Skeletal muscle satellite cell (primary cell): ENCODE data around the gene SH3BGR.

Experiments used
- H3K27me3 ChIP-seq: 2 replicates; pipeline ENCODE4 v1.7.0; 2013; ENCODE audit warnings: low read length; ENCODE audit not compliant: control insufficient read depth, insufficient read depth
- H3K36me3 ChIP-seq: 2 replicates; pipeline ENCODE4 v1.7.0; 2013; ENCODE audit warnings: mild to moderate bottlenecking, control low read depth, low read length; ENCODE audit not compliant: insufficient read depth
- H3K4me1 ChIP-seq: 2 replicates; pipeline ENCODE4 v1.7.0; 2013; ENCODE audit warnings: low read length; ENCODE audit not compliant: control insufficient read depth, insufficient read depth
- H3K4me2 ChIP-seq: 2 replicates; pipeline ENCODE4 v1.7.0; 2013; ENCODE audit warnings: mild to moderate bottlenecking, low read length
- H3K4me3 ChIP-seq: 2 replicates; pipeline ENCODE4 v1.7.0; 2013; ENCODE audit warnings: low read length
- H3K9ac ChIP-seq: 2 replicates; pipeline ENCODE4 v1.7.0; 2013; ENCODE audit warnings: mild to moderate bottlenecking, low read depth, low read length, moderate library complexity
- H3K9me3 ChIP-seq: replicated peaks from 2 replicates; pipeline ENCODE4 v1.7.0; 2013; ENCODE audit warnings: mild to moderate bottlenecking, control low read depth, low read length

Gene SH3BGR

DNA sequence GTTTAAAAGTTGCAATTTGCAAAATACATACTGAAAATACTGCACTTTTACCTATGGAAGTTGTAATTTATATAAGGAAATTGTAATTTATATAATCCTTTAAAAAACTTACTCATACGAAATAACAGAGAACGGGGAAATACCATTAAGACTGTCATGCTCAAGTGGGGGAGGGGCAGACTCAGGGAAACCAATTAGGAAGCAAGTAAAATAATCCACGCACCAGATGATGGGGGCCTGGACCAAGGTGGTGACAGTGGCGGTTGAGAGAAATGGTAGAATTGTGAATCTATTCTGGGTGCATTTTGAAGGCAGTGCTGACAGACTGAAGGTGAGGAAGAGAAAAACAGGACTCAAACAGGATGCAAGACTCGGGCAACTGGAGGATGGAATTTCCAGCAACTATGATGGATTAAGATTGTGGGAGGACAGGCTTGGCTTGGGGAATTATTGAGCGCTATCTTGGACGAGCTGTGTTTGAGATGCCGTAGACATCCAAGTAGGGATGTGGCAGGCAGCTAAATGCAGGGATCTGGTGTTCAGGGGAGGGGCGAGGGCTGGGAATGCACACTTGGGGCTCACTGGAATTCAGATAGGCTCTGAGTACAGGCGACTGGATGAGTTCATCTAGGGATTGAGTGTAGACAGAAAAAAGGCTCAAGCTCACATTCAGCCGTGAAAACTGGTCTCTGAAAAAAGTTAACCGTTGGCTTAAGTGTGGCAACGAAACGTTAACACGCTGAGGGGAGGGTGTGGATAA, 7.2 kb upstream of the SH3BGR start:
- Histone ChIP-seq H3K9me3 (no peaks in the 10 kb centered on the region), H3K4me2 (peak overlapping the region; percentile 96), H3K9ac (peak overlapping the region; percentile 91), H3K36me3 (no peaks in the 10 kb centered on the region), H3K4me3 (peak overlapping the region; percentile 95), H3K27me3 (no peaks in the 10 kb centered on the region), H3K4me1 (peaks cover 23% of the 10 kb centered on the region)

GRCh38 chr21:39445321-39446269, 6.2 kb upstream of the SH3BGR start, which contains the start of gene LCA5L:
Gene LCA5L, minus strand, starts transcription at chr21:39445778. Its CDS starts 17,285 bp downstream, at chr21:39428493.
- Histone ChIP-seq H3K4me1 (peaks cover 23% of the 10 kb centered on the region), H3K4me3 (peak within 1 kb of the TSS; percentile 95), H3K4me2 (peak within 1 kb of the TSS; percentile 96), H3K9ac (peak within 1 kb of the TSS; percentile 91), H3K9me3 (no peaks in the 10 kb centered on the region), H3K27me3 (no peaks in the 10 kb centered on the region), H3K36me3 (no peaks in the 10 kb centered on the region)

DNA sequence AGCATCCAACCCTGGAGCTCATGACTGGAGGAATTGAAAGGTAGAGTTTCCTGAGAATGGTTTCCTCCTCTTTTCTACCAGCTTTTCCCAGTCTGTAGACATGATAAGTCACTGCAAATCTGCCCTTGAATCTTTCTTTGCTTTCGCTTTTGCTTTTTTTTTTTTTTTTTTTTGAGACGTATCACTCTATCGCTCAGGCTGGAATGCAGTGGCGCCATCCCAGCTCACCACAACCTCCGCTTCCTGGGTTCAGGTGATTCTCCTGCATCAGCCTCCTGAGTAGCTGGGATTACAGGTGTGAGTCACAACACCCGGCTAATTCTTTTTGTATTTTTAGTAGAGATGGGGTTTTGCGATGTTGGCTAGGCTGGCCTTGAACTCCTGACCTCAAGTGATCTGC, 4.5 kb upstream of the SH3BGR start:
- Histone ChIP-seq H3K9ac (no peak overlapping the region), H3K36me3 (no peaks in the 10 kb centered on the region), H3K27me3 (peaks cover 3% of the 10 kb centered on the region), H3K9me3 (no peaks in the 10 kb centered on the region), H3K4me2 (no peak overlapping the region), H3K4me3 (no peak overlapping the region), H3K4me1 (peaks cover 19% of the 10 kb centered on the region)

DNA sequence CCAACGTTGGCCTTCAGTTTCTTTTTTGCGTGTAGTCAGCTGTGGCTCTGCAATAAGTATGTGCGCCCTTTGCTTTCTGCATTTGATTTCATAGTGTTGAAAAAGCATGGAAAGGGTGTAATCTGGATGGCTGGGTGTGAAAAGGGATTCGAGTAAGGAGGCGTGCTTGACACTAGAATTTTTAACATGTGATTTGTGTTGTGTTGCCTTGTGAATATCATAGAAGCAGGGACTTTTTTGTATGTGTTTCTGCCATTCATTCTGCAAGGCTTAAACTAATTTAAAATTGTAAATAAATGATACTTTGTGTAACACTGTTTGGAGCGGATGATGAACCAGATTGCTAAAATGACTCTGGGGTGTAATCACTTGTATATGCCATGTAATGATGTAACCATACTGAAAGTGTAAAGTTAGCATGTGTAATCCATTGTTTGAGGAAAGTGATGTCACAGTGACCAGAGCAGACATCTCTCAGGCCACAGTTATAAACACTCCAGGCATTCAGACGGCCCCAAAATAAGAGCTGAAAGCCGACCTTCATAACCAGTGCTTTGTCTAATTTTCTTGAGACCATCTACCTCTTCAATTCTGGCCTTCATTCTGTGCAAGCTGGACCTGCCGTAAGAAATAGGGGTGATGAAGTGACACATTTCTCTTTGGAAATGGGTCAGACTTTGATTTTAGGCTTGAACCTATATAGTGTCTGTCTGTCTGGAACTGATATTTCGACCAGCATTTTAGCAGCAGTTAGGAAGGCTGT, 618 bp downstream of the SH3BGR start:
- Histone ChIP-seq H3K36me3 (no peaks in the 10 kb centered on the region), H3K4me3 (peak overlapping the region; percentile 27), H3K4me1 (peaks cover 8% of the 10 kb centered on the region)

DNA sequence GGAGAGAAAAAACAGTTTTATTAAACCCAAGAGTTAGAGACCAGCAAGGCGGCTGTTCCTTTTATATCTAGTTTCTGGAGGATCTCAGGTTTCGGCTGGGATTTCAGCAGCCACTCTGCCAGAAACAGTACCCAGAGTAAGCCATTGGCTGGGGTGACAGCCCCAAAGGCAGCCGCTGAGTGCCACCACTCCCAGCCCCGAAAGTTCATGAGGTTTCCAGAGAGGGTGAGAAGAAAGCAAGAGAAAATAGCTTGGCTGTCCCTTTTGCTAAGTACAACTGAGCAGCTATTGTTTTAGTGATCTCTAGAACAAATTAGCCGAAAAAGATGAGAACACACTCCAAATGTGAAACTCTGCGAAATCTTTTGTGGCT, 1.2 kb downstream of the SH3BGR start:
- H3K4me1 ChIP-seq, result peaks cover 8% of the 10 kb centered on the region
- H3K4me2 ChIP-seq, result no peak overlapping the region
- H3K27me3 ChIP-seq, result peaks cover 26% of the 10 kb centered on the region
- H3K9ac ChIP-seq, result no peak overlapping the region
- H3K4me3 ChIP-seq, result no peak overlapping the region
- H3K36me3 ChIP-seq, result no peaks in the 10 kb centered on the region
- H3K9me3 ChIP-seq, result no peaks in the 10 kb centered on the region

More for the DNA sequence above, 618 bp downstream of the SH3BGR start:
- Histone ChIP-seq H3K4me2 (peak overlapping the region; percentile 55), H3K9ac (no peak overlapping the region), H3K27me3 (peaks cover 26% of the 10 kb centered on the region), H3K9me3 (no peaks in the 10 kb centered on the region)

- H3K36me3 ChIP-seq, result no peaks in the 10 kb centered on the region
- peaks cover 8% of the 10 kb centered on the region for H3K4me1 ChIP-seq
- no peak overlapping the region for H3K4me2 ChIP-seq
- H3K9me3 ChIP-seq, result no peaks in the 10 kb centered on the region
- H3K4me3 ChIP-seq, result no peak overlapping the region
- no peak overlapping the region for H3K9ac ChIP-seq
- peaks cover 26% of the 10 kb centered on the region for H3K27me3 ChIP-seq
These were observed 1.9 kb downstream of the SH3BGR start for GRCh38 chr21:39453571-39454179.

DNA sequence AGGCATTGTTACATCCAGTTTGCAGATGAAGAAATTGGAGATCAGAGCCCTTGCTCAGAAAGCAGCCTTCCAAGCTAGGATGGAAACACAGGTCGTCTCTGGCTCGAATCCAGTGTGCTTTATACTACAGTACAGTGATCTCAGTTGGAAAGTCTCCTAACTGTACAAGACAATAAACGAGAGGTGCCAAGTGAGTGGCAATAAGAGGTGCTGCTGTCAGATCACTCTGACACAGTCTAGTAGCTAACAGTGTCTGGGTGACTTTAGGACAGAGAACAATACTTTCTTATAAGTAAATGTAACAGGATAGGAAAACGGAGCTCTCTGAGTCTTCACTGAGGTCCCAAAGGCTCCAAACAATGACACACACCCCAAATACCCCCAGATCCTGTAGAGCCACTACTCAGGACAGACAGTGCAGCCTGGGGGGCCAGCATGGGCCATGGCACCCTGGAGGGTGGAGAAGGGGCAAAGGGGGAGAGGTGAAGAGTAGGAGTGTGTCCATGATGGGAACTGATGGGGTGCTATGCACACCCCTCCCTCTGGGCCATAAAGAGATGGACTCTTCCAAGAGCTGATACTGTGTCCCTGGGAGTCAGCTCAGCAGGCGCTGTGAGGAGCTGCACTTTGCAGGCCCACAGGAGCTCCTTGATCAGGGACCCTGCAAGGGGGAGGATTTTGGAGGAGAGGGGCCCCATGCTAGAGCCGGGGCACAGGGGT, 3.3 kb downstream of the SH3BGR start:
- peaks cover 26% of the 10 kb centered on the region for H3K27me3 ChIP-seq
- no peak overlapping the region for H3K4me3 ChIP-seq
- no peaks in the 10 kb centered on the region for H3K36me3 ChIP-seq
- no peak overlapping the region for H3K4me2 ChIP-seq
- no peaks in the 10 kb centered on the region for H3K9me3 ChIP-seq
- no peak overlapping the region for H3K9ac ChIP-seq
- H3K4me1 ChIP-seq, result peaks cover 8% of the 10 kb centered on the region

GRCh38 chr21:39456665-39457064, 4.9 kb downstream of the SH3BGR start:
- peaks cover 26% of the 10 kb centered on the region for H3K27me3 ChIP-seq
- H3K4me1 ChIP-seq, result peaks cover 5% of the 10 kb centered on the region
- no peak overlapping the region for H3K4me2 ChIP-seq
- H3K9ac ChIP-seq, result no peak overlapping the region
- H3K4me3 ChIP-seq, result no peak overlapping the region
- no peaks in the 10 kb centered on the region for H3K36me3 ChIP-seq
- H3K9me3 ChIP-seq, result no peaks in the 10 kb centered on the region

- Histone ChIP-seq H3K4me1 (no peaks in the 10 kb centered on the region), H3K27me3 (no peaks in the 10 kb centered on the region), H3K4me2 (no peak overlapping the region), H3K36me3 (no peaks in the 10 kb centered on the region), H3K9me3 (no peaks in the 10 kb centered on the region), H3K4me3 (no peak overlapping the region), H3K9ac (no peak overlapping the region)
These were observed 9.6 kb downstream of the SH3BGR start for GRCh38 chr21:39461419-39461818.

DNA sequence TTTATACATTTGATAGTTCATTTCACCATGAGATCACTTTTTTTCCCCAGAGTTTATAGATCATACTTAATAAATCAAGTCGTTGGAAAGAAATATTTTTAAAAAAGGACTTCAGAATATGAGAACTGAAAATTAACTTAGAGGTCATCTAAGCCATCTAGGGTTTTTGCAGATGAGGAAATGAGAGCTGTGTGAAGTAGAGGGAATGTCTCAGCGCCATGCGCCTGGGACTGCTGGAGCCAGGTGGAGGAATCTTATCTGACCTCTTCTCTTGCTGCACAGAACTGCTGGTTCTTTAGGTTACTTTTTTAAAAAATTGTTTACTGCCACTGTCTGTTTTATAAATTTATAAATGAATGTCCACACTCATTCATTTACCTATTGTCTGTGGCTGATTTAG, 11.5 kb downstream of the SH3BGR start:
- no peaks in the 10 kb centered on the region for H3K36me3 ChIP-seq

More for the DNA sequence above, 11.5 kb downstream of the SH3BGR start:
- no peaks in the 10 kb centered on the region for H3K27me3 ChIP-seq
- H3K4me2 ChIP-seq, result no peak overlapping the region
- H3K9ac ChIP-seq, result no peak overlapping the region
- no peak overlapping the region for H3K4me3 ChIP-seq
- no peaks in the 10 kb centered on the region for H3K4me1 ChIP-seq
- H3K9me3 ChIP-seq, result no peaks in the 10 kb centered on the region
